HepG2 (cell line): ENCODE results near the gene FMNL1. TPM values are rescaled to one million over a fixed set of nuclear protein-coding genes. Genes with fewer than 3 reads are reported as not detected.

ENCODE experiments used
- BORCS8-MEF2B ChIP-seq: sonication (generic); formaldehyde crosslinking; IDR thresholded peaks from 2 replicates; pipeline ENCODE4 v1.8.0; 2022; ENCODE audit warnings: mild to moderate bottlenecking, missing genetic modification reagents
- CAMTA2 ChIP-seq: sonication (generic); formaldehyde crosslinking; IDR thresholded peaks from 2 replicates; pipeline ENCODE4 v1.4.0; 2020; ENCODE audit warnings: mild to moderate bottlenecking, missing genetic modification reagents, borderline replicate concordance
- ELF3 ChIP-seq: IDR thresholded peaks from 2 replicates; pipeline ENCODE4 v1.6.1; 2016; ENCODE audit warnings: missing genetic modification reagents, missing compliant biosample characterization
- GATAD1 ChIP-seq: IDR thresholded peaks from 2 replicates; pipeline ENCODE4 v1.6.1; 2016; ENCODE audit warnings: missing genetic modification reagents, missing compliant biosample characterization
- HOXA9 ChIP-seq: sonication (generic); formaldehyde crosslinking; IDR thresholded peaks from 2 replicates; pipeline ENCODE4 v1.8.1; 2022; ENCODE audit warnings: missing genetic modification reagents, mild to moderate bottlenecking, moderate library complexity, borderline replicate concordance
- KLF15 ChIP-seq: sonication (generic); formaldehyde crosslinking; IDR thresholded peaks from 2 replicates; pipeline ENCODE4 v1.8.1; 2023; ENCODE audit warnings: borderline replicate concordance, mild to moderate bottlenecking, inconsistent platforms, missing genetic modification reagents, mixed read lengths
- LCORL ChIP-seq, 2 experiments: fragments of 450-650 bp in 1 of 2; sonication (generic) in 1 of 2; formaldehyde crosslinking in 1 of 2; IDR thresholded peaks; 2 replicates each; pipeline versions ENCODE4 v1.5.0 to v1.6.1; 2017 to 2020; ENCODE audit warnings: antibody characterized with exemption in 1 of 2, missing genetic modification reagents in 1 of 2
- MTF2 ChIP-seq: sonication (generic); formaldehyde crosslinking; IDR thresholded peaks from 2 replicates; pipeline ENCODE4 v1.5.0; 2020; ENCODE audit warnings: missing genetic modification reagents, borderline replicate concordance
- PHF8 ChIP-seq: sonication (generic); formaldehyde crosslinking; IDR thresholded peaks from 2 replicates; pipeline ENCODE4 v1.5.0; 2020; ENCODE audit warnings: missing genetic modification reagents
- SIN3A ChIP-seq: IDR thresholded peaks from 2 replicates; pipeline ENCODE4 v1.6.1; 2011; ENCODE audit warnings: low read depth, mild to moderate bottlenecking, control low read depth, low read length, borderline replicate concordance
- XRCC5 ChIP-seq: fragments of 200-400 bp; formaldehyde crosslinking; optimal IDR thresholded peaks from 2 replicates; pipeline ENCODE3; 2017; ENCODE audit warnings: mild to moderate bottlenecking, low read length
- ZMYM4 ChIP-seq: sonication (generic); formaldehyde crosslinking; IDR thresholded peaks from 2 replicates; pipeline ENCODE4 v1.8.1; 2023; ENCODE audit warnings: mild to moderate bottlenecking, missing genetic modification reagents
- ZNF143 ChIP-seq: sonication (generic); formaldehyde crosslinking; IDR thresholded peaks from 2 replicates; pipeline ENCODE4 v1.4.0; 2020; ENCODE audit warnings: missing genetic modification reagents
- ZNF160 ChIP-seq: sonication (generic); formaldehyde crosslinking; IDR thresholded peaks from 2 replicates; pipeline ENCODE4 v1.8.0; 2022; ENCODE audit warnings: mild to moderate bottlenecking, inconsistent platforms, missing genetic modification reagents
- ZNF251 ChIP-seq: sonication (generic); formaldehyde crosslinking; IDR thresholded peaks from 2 replicates; pipeline ENCODE4 v1.9.0; 2021; ENCODE audit warnings: mild to moderate bottlenecking, missing genetic modification reagents
- ZNF276 ChIP-seq: sonication (generic); formaldehyde crosslinking; IDR thresholded peaks from 2 replicates; pipeline ENCODE4 v1.4.0; 2020; ENCODE audit warnings: mild to moderate bottlenecking, low read depth, missing genetic modification reagents
- ZNF331 ChIP-seq: sonication (generic); formaldehyde crosslinking; IDR thresholded peaks from 2 replicates; pipeline ENCODE4 v1.4.0; 2020; ENCODE audit warnings: missing genetic modification reagents
- ZNF800 ChIP-seq: sonication (generic); formaldehyde crosslinking; IDR thresholded peaks from 2 replicates; pipeline ENCODE4 v1.4.0; 2020; ENCODE audit warnings: missing genetic modification reagents
- polyA plus RNA-seq, 8 experiments: library from polyadenylated mRNA; depleted of rRNA in 3 of 8; stranded (reverse) in 7 of 8; unstranded in 1 of 8; fragments of >200 nt; fragmentation: Illumina TruSeq in 4 of 8; extraction: Trizol in 4 of 8; gene quantifications; 2 replicates each; pipeline versions ENCODE4 v1.2.1 to v1.2.3, GENCODE V29; 2011 to 2016; ENCODE audit warnings: low read depth in 4 of 8, missing spikeins in 1 of 8, mixed read lengths in 1 of 8; ENCODE audit not compliant: insufficient read depth in 1 of 8
- total RNA-seq, 5 experiments: library from RNA; depleted of rRNA; stranded (reverse); fragments of >200 nt; fragmentation: Illumina TruSeq; extraction: Trizol; gene quantifications; 2 replicates each; pipeline ENCODE4 v1.2.3, GENCODE V29; 2016; ENCODE audit warnings: low read depth in 1 of 5
- TF ChIP-seq, protein P1 (sequence below): sonication (generic); formaldehyde crosslinking; IDR thresholded peaks from 2 replicates; pipeline ENCODE4 v1.4.0; 2020; ENCODE audit warnings: missing genetic modification reagents
- TF ChIP-seq, protein P2 (sequence below): sonication (generic); formaldehyde crosslinking; IDR thresholded peaks from 2 replicates; pipeline ENCODE4 v1.8.0; 2022; ENCODE audit warnings: mild to moderate bottlenecking, missing genetic modification reagents, borderline replicate concordance

FMNL1 gene
- total and polyA plus RNA-seq, 2 of the 13 experiments (the other 11 are each of a cell fraction or from before 2014, with no cell fraction given): 0.53 to 0.70 TPM

DNA sequence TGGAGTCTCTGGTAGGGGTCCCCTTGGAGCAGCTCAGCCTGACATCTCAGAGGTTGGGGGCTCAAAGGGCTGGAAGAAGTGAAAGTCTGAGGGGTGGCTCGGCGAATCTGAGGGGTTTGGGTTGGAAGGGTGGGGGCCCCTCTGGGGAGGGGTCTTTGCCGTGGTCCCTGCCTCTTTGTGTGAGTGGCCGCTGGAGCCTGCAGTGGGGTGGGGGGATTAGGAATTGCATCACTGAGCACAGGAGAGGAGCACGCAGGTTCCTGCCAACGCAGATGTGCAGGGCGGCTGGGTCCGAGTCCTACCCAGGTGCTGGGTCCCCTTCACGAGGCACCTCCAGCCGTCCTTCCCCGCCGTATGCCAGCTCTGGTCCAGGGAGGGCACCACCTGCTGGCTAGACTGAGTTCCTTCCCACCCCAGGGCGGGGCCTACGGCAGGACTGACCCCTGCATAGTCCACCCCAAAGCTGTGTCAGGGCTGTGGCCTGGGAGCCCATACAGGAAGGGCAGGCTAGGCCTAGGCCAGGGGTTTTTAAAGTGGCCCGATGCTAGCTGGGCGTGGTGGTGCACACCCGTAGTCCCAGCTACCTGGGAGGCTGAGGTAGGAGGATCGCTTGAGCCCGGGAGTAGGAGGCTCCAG lies 9.9 kb downstream of the FMNL1 start (continued):
- no peak for TF ChIP-seq ZNF276
- TF ChIP-seq HOXA9 (CRISPR knock-in tag): no peak
- TF ChIP-seq KLF15: no peak
- TF ChIP-seq ZNF251 (CRISPR knock-in tag): 0 out of 2 replicates have a peak, but pooled peaks have one; percentile 64
- TF ChIP-seq ZNF800 (CRISPR knock-in tag): 0 out of 2 replicates have a peak, but pooled peaks have one; percentile 55
- TF ChIP-seq, protein P1, sequence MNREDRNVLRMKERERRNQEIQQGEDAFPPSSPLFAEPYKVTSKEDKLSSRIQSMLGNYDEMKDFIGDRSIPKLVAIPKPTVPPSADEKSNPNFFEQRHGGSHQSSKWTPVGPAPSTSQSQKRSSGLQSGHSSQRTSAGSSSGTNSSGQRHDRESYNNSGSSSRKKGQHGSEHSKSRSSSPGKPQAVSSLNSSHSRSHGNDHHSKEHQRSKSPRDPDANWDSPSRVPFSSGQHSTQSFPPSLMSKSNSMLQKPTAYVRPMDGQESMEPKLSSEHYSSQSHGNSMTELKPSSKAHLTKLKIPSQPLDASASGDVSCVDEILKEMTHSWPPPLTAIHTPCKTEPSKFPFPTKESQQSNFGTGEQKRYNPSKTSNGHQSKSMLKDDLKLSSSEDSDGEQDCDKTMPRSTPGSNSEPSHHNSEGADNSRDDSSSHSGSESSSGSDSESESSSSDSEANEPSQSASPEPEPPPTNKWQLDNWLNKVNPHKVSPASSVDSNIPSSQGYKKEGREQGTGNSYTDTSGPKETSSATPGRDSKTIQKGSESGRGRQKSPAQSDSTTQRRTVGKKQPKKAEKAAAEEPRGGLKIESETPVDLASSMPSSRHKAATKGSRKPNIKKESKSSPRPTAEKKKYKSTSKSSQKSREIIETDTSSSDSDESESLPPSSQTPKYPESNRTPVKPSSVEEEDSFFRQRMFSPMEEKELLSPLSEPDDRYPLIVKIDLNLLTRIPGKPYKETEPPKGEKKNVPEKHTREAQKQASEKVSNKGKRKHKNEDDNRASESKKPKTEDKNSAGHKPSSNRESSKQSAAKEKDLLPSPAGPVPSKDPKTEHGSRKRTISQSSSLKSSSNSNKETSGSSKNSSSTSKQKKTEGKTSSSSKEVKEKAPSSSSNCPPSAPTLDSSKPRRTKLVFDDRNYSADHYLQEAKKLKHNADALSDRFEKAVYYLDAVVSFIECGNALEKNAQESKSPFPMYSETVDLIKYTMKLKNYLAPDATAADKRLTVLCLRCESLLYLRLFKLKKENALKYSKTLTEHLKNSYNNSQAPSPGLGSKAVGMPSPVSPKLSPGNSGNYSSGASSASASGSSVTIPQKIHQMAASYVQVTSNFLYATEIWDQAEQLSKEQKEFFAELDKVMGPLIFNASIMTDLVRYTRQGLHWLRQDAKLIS (CRISPR knock-in tag): no peak
- 0 out of 2 replicates have a peak, but pooled peaks have one; percentile 33 for TF ChIP-seq BORCS8-MEF2B (CRISPR knock-in tag)
- TF ChIP-seq ZMYM4 (CRISPR knock-in tag): no peak
- TF ChIP-seq SIN3A: no peak
- peak; percentile 91 for TF ChIP-seq XRCC5
- TF ChIP-seq LCORL (IDR thresholded peaks at IDR 0.05): no peak
- TF ChIP-seq LCORL (CRISPR knock-in tag; IDR thresholded peaks at IDR 0.05): peak; percentile 56; the same call in 1 of the 2 replicates
- TF ChIP-seq PHF8: no peak
- TF ChIP-seq ZNF143 (CRISPR knock-in tag): 0 out of 2 replicates have a peak, but pooled peaks have one; percentile 38
- peak; percentile 50; the same call in 1 of the 2 replicates for TF ChIP-seq ELF3
- peak; percentile 23; the same call in 1 of the 2 replicates for TF ChIP-seq ZNF331
- TF ChIP-seq, protein P2, sequence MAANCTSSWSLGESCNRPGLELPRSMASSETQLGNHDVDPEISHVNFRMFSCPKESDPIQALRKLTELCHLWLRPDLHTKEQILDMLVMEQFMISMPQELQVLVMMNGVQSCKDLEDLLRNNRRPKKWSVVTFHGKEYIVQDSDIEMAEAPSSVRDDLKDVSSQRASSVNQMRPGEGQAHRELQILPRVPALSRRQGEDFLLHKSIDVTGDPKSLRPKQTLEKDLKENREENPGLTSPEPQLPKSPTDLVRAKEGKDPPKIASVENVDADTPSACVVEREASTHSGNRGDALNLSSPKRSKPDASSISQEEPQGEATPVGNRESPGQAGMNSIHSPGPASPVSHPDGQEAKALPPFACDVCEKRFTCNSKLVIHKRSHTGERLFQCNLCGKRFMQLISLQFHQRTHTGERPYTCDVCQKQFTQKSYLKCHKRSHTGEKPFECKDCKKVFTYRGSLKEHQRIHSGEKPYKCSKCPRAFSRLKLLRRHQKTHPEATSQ (CRISPR knock-in tag): no peak
- TF ChIP-seq MTF2 (CRISPR knock-in tag): 0 out of 2 replicates have a peak, but pooled peaks have one; percentile 64
- TF ChIP-seq GATAD1: no peak
- peak; percentile 84; the same call in 1 of the 2 replicates for TF ChIP-seq CAMTA2 (CRISPR knock-in tag)
- no peak for TF ChIP-seq ZNF160 (CRISPR knock-in tag)
